GDM1 (cell line): ENCODE measurements around the gene NKAIN4.

Experiments
- DNase-seq: peaks from one replicate; lab custom pipeline; 2025; lab: John Stamatoyannopoulos, UW

The NKAIN4 gene

DNA sequence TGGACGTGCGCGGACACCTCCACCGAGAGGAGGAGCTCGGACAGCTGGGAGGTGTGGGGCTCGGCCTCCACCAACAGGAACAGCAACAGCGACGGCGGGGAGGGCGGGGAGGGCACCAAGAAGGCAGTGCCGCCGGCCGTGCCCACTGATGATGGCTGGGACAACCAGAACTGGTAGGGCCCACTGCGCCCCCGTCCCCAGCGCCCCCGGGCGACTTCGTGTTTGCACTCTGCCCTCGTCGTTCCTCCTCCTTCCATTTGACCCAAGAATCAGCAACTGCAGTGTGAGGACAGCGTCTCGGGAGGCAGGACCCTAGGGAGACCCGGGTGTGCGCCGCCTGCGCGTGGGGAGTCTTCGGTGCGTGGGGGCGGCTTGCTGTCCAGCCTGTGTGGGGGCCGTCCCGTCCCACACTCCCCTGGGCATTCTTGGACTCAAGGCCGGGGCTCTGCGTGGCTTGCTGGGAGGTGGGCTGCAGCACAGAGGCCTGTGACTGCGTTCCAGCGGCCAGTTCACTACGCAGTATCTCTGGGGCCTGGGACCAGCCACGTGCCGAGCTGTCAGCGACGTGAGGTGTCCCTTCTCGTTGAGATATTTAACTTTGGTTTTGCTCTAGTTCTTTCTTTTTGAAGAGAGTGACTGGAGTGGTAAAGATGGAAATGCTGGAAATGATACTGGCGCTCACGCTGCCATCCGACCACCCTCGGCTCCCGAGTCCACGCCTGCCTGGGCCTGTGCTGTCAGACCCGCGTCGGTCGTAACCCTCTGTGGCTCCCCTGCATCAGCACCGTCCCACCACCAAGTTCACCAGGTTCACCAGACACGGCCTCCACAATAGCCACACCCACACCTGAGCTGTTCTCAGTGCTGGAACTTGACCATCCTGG is 33.7 kb upstream of the NKAIN4 start:
- no peak for DNase-seq

DNA sequence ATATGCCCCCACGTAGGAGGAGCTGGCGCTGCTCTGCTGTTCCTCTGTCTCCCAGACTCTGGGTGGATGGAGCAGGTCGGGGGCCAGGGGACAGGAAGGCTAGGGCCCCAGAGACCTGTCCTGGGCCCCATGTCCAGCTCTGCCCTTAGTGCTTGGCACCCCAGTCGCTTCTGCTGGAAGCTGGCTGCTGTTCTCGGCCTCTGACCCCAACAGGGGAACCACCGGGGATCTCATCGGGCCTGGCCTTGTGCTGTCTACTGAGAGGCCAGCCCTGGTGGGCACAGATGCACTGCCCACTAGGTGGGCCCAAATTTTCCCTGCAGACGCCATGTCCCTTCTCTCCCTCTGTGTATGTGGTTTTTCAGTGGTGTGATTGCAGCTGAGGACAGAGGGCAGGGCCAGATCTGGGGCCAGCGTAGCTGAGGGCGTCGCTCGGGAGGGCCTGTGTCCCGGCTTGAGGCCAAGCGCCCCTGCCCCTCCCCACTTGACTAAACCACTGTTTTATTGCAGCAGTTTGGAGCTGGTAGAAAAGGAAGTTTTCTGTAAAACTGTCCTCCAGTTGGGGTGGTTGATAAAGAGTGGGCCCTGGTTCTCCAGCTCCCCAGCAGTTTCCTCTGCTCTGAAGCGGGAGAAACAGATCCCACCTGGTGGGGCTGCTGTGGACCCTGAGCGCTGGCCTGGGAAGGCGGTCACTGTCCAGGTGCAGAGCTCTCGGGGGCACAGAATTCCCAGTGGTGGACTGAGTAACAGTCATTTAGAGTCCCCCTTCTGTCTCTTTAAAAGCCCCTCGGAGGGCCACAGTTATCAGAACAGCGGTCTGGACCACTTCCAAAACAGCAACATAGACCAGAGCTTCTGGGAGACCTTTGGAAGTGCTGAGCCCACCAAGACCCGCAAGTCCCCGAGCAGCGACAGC is 32.8 kb upstream of the NKAIN4 start:
- DNase-seq: no peak

DNA sequence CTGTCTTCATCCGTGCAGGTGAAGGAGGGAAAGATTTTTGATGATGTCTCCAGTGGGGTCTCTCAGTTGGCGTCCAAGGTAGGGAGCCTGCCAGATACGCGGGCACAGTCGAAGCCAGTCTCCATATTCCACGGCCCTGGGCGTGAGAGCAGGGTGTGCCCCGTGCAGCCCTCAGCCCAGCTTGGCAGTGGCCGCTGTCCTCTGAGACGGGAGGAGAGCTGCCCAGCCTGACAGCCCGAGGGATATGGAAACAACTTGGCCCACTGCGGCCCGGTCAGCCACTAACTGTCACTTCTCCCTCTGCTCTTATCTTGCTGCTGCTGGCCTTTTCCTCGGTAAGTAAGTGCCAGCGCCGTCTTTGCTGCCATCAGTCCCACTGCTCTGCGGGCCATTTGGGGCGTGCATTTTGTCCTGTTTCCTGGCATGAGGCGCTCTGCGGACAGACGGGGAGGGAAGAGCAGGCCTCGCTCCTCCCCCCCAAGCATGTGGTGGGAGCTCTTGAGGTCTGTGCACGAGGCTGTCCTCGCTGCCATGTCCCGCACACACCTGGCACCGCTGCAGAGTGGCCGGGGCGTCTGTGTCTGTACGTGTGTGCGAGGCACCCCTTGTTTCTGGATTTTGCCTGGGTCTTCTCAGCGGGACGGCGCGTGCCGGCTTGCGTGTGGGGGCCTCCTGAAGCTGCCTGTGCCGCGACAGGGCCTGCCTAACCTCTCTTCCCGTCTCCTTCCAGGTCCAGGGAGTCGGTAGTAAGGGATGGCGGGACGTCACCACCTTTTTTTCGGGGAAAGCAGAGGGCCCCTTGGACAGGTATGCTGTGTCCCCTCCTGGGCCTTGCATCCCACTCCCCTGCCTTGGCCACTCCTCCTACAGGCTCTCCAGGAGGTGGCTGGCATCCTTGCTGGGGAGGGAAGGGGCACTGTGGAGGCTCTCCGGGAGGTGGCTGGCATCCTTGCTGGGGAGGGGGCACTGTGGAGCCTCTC is 31.7 kb upstream of the NKAIN4 start:
- no peak for DNase-seq

DNA sequence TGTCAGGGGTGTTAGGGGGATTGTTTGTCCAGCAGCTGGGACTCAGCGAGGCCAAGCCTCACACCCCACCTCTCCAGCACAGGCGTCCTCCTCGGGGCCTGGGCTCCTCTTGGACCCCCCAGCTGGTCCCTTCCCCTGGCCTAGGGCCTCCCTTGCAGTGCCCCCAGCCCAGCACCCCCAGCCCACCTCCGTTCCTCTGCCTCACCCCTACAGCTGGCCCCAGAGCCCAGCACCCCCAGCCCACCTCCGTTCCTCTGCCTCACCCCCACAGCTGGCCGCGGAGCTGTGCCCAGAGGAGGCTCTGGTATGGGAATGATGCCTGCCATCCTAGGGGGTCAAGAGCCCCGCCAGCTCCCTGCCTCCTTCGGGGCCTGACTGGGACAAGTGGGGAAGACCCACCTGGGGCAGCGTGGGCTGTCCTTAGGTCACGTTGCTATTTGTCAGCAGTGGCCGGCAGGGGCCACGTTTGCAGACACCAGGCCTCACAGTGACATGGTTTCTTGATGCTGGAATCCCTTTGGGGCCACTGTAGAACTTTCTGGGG is 30.8 kb upstream of the NKAIN4 start:
- DNase-seq: no peak

DNA sequence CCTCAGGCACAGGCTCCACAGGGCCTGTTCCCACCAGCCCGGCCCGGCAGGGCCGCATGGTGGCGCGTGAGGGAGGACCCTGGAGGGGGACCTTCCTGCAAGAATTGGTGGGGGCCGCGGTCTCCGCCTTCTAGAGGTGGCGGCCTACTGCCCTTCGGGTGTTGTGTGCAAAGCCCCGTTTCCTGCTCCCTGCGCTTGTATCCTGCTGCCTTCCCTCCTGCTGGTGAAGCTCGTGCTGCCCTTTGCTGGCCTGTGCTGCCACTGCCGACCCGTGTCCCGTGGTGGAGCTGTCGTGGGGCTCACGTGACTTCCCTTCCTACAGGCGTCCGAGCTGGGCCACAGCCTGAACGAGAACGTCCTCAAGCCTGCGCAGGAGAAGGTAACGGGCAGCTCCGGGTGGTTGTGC is 30.3 kb upstream of the NKAIN4 start:
- DNase-seq: no peak

DNA sequence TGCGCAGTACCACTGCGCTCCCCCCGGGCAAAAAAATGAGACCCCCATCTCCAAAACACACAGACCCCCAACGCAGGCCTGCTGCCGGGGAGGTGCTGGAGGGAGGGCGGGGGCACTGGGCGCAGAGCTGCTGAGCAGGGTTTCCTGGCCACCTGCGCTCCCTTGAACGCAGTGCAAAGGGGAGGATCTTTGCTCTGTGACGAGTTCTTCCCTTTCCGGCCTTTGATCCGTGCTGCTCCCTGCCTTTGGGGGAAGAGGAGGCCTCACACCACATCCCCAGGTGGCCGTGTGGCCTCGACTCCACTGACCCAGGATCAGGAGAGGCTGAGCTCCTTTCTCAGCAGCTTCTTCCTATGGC is 29.8 kb upstream of the NKAIN4 start:
- no peak for DNase-seq

DNA sequence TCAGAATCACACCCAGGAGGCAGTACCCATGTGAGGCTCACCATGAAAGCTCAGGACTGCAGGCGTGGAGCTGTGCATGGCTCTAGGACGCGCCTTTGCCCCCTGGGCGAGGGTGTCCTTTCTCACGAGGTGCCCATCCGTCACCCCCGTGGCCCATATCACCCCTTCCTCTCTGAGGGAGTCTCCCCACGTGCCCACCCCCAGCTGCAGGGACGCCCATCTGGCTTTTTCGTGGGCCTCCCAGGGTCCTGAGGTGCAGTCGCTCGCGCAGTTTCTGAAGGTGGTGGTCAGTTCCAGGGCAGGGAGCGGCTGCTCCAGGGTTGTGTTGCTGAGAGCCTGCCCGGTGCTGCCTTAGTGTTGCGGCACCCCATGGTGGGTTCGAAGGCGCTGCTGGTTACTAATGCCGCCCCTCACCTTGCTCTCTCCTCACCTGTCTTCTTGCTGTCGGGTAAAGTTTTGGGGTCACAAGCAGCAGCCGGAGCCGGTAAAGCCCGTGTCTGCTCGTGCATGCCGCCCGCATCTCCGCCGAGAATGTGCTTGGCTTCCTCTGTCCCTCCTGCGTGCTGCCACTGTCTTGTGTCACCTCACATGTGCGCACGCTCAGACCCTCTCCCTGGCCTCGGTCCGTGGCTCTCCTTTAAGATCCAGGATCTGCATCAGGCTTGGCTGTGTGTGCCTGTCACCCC is 29.3 kb upstream of the NKAIN4 start:
- no peak for DNase-seq

DNA sequence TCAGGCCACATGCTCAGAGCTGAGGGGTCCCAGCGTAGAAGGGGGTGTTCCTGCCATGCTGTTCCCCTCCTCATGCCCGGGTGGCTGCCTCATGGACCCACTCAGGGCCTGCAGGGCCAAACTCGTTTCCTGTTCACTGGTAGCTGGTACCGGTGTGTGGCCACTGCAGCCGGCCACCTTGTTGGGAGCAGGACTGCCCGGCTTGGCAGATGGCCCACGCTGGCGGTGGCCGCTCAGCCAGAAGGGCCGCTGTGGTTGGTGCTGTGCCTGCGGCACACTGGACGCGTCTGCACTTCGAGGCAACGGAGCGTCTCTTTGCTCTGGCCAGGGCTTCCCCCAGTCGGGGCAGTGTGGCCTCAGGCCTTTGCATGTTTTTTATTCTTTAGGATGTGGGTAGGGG is 28.7 kb upstream of the NKAIN4 start:
- DNase-seq: no peak

DNA sequence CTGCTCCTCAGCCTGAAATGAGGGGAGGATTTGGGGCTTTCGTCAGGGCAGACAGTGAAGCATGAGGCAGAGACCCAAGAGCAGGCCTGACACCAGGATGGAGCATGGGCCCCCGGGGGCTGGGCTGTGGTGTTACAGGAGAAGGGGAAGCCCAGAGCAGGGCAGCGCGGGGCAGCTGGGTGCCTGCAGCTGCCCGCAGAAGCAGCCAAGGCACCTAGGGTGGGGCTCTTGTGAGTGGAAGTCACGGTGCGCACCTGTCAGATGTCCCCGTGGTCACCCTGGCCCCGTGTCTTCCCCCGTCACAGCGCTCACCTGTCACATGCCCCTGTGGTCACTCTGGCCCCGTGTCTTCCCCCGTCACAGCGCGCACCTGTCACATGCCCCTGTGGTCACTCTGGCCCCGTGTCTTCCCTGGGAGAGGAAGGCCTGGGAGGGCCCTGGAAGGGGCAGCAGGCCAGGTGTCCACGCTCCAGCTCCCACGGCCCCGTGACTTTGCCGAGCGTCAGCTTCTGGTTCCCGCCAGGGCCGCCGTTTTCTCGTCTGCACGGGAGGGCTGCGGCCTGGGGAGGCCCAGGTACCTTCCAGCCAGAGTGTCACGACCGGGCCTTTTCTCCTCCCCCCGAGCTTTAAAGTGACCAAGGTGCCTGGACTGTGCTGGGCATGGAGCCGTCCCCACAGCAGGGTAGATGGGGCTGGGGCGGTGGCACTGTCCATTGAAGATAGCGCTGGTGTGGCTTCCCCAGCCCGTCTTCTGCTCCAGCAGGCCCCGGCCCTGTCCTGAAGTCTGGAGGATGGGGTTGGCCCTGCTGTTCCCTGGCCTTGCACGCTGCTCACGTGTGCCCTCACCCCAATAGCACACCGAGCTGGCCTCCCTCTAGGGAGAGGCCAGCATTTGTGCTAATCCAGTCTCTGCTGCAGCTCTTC is 27.7 kb upstream of the NKAIN4 start:
- DNase-seq: no peak

DNA sequence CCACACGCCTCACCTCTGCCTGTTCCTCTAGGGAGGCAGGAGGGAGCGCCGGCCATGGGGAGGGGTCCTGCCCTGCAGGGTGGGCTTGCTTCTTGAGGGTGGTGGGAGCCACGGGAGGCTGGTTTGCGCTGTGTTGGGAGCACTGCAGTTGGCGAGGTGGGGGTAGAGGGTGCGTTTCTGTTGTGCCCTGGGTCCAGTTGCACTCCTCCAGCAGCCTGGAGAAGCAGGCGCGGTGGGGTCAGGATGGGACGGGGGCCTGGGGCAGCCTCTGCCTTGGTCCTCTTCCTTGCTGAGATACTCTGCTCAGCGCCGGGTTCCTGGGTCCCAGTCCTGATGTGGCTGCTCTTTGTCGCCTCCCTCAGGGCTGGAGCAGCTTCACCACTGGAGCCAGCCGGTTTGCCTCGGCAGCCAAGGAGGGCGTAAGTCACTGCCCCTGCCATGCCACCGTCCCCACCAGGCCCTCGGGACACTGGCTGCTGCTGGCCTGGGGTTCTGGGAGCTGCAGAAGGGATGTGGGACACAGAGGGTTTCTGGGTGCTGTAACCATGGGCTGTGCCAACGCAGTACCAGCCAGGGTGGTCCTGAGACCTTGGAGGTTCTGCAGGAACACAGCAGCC is 26.8 kb upstream of the NKAIN4 start:
- DNase-seq: no peak

DNA sequence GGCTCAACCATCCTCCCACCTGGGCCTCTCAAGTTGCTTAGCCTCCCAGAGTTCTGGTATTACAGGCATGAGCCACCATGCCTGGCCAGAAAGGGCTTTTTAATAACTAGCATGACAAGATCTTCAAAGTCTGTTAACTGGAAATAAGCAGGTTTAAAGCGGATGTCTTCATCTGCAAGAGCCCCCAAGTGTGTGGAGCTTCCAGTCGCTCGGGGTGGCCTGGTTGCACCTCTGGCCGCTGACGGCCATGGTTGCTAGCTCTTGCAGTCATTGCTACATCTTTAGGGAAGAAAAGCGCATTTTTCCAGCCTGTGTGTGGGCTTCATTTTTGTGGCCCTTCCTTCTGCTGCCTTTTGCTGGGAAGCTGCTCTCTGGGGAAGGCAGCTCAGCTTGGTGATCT is 26.1 kb upstream of the NKAIN4 start:
- DNase-seq: no peak

DNA sequence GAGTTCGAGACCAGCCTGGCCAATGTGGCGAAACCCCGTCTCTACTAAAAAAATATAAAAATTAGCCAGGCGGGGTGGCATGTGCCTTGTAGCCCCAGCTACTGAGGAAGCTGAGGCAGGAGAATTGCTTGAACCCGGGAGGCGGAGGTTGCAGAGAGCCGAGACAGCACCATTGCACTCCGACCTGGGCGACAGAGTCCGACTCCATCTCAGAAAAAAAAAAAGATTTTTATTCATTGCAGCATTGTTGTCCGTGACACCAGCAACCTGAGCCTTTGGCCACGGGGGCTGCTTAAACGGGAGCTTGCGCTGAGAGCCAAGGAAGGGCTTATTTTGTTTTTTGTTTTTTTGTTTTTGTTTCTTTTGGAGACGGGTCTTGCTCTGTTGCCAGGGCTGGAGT is 25.7 kb upstream of the NKAIN4 start:
- no peak for DNase-seq

DNA sequence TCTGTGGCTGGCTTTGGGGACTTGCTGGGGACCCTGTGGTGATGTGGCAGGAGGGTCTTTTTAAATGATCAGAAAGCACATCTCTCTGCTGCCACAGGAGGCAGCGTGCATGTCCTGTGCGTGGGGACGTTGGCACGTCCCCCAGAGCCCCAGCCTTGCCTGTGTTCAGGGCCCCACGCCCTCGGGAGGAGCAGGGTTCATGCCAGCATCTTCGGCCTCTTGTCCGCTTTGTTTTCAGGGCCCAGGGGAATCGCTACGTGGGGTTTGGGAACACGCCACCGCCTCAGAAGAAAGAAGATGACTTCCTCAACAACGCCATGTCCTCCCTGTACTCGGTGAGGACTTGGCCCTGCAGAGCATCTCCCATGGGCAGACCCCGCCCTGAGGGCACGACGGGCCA is 24.4 kb upstream of the NKAIN4 start:
- no peak for DNase-seq

DNA sequence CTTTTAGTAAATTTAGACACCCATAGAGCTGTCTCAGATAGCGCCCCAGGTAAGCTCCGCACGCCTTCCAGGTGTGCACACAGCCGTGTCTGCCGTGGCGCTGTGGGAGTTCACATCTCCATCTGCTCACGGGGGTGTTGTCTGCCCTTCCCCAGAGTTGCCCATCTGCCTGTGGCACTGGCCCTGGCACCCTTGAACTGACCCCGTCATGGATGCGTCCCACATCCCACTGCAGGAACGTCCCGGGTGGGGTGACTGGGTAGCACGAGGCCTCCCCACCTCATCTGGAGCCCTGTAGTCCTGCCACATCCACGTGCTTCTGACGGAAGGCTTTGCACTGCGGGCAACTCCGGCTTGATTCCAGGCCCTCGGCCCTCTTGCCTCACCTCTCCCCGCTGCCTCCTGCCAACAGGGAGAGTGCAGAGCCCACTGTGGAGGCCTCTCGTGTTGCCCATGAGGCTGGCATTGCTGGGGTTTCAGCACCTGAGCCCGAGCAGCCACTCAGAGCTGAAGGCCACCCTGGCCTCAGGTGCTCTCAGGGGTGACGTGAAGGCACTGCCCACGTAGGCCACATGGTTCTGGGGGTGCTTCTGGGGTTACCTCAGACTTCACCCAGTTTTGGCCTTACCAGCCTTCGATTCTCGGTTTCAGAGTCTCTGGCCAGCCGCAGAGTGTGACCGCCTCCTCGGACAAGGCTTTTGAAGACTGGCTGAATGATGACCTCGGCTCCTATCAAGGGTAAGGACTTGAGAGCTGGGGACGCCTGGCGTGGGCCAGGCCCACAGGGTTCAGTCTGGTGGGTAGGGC is 23.4 kb upstream of the NKAIN4 start:
- DNase-seq: no peak

DNA sequence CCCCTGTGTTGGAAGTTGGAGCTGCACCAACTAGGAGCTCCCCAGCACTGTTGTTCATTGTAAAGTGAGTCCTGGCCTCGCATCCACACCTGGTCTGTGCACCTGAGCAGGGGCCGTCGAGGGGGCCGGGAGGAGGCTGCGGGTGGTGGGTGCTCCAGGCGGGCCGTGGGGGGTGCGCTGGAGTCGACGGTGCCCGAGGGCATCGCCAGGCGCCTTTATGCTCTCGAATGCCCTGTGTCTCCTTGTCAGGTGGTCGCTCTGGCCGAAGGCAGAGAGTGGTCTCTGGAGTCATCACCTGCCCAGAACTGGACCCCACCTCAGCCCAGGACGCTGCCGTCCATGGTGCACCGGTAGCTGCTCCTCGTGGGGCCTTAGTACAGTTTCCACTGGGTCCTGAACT is 22.7 kb upstream of the NKAIN4 start:
- no peak for DNase-seq

DNA sequence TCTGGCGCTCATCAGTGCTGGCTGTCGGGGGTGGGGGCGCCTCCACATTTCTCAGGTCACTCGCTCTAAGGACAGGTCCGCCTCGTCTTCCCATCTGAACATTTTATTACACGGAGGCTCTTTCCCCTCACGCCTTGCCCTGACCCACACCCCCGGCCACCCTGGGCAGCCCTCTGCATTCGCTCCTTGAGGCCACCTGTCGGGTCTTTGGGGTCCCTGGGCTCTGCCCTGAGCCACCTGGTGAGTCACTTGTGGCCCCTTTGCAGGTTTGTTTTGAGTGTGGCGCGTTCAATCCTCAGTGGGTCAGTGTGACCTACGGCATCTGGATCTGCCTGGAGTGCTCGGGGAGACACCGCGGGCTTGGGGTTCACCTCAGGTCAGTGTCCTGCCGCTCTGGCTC is 21.6 kb upstream of the NKAIN4 start:
- no peak for DNase-seq

DNA sequence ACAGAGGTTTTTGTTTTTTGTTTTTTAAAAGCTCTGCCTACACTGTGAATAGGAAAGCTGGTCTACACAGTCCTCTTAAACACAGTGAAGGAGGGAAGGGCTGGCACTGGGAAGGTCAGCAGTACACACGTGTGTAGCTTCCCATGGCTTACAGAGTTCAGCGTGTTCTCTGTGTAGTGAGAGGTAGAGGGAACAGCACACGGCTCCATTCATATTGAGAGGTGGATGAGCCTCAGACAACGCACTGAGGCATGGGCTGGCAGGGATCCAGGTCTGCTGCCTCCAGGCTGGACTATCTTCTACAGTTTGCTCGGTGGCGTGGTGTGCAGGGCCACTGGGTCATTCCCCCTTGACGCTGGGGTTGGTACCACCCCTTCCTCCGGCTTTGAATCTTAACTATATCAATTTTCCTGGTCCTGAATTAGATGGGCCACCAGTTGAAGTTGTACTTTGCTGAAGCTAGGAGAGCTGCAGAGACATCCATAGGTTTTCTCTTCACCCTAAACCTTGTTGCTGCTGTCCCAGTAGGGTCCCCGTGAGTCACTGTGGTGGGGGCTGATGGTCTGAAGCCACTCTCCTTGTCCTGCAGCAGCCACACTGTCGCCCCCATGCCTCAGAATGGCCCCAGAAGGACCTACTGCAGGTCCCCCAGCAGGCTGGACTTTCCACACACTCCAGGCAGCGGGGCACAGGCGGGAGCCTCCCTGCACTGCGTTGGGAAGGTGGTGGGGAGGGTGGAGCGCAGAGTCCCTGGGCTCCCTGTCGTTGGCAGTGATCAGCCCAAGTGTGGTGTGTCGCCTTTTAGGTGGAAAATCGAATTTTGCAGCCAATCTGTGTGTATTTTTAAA is 20.3 kb upstream of the NKAIN4 start:
- DNase-seq: no peak
